D721Med (cell line): ENCODE results near the gene JAGN1.
"Not testable (repeated sequence)": the region's sequence is repeated elsewhere in the genome, so short reads cannot be mapped to it uniquely, and the experiment has no call there.

ENCODE experiments used
- DNase-seq: peaks from one replicate; pipeline ENCODE4 v3.0.0; 2011; ENCODE audit warnings: low spot score; ENCODE audit not compliant: insufficient read length
- FAIRE-seq: peaks from 2 replicates; lab custom pipeline; 2011; peaks lifted over from hg19 to GRCh38; lab: Jason Lieb, UNC
- CTCF ChIP-seq: IDR thresholded peaks from 2 replicates; pipeline ENCODE4 v1.5.1; 2012; ENCODE audit warnings: mild to moderate bottlenecking, control low read depth; ENCODE audit not compliant: insufficient read depth; ENCODE audit errors: missing control alignments

JAGN1 gene

GRCh38 chr3:9875448-9875847 is 15.0 kb upstream of the JAGN1 start:
- DNase-seq (no peak), FAIRE-seq (no peak)
- no peak for TF ChIP-seq CTCF

- DNase-seq, FAIRE-seq: not testable (repeated sequence)
Measured at GRCh38 chr3:9876255-9876654, 14.2 kb upstream of the JAGN1 start.

- DNase-seq (no peak), FAIRE-seq (no peak)
- no peak for TF ChIP-seq CTCF
Measured at GRCh38 chr3:9876991-9877390, 13.4 kb upstream of the JAGN1 start.

GRCh38 chr3:9878700-9879099 is 11.7 kb upstream of the JAGN1 start:
- FAIRE-seq (no peak), DNase-seq (no peak)
- no peak for TF ChIP-seq CTCF

- FAIRE-seq = no peak
- no peak for DNase-seq
- no peak for TF ChIP-seq CTCF
Measured at GRCh38 chr3:9879830-9880549, 10.4 kb upstream of the JAGN1 start, which contains the start of gene CIDEC. CIDEC (minus strand) TSS chr3:9880253; CDS start chr3:9878486, 1,767 bp downstream.

GRCh38 chr3:9881441-9881840 is 9.0 kb upstream of the JAGN1 start:
- no peak for DNase-seq

More at GRCh38 chr3:9881441-9881840, 9.0 kb upstream of the JAGN1 start:
- no peak for FAIRE-seq
- no peak for TF ChIP-seq CTCF
